Measurements from ENCODE around the gene UNC45A. TPM values are rescaled to one million over a fixed set of nuclear protein-coding genes. Genes with fewer than 3 reads are reported as not detected.

Gene UNC45A
- total and polyA plus RNA-seq, 2 of the 13 experiments (the other 11 are each of a cell fraction or from before 2014, with no cell fraction given) = 33.8 to 39.7 TPM

- TF ChIP-seq ZNF547 (CRISPR knock-in tag; IDR thresholded peaks at IDR 0.05) (no peak), STAG1 (CRISPR knock-in tag; IDR thresholded peaks at IDR 0.05) (peak; percentile 27), ATF6 (CRISPR knock-in tag; conservative IDR thresholded peaks at IDR 0.05) (no peak)
Measured at GRCh38 chr15:90893175-90894090, 41.7 kb upstream of the UNC45A start (continued).

GRCh38 chr15:90895571-90896117 lies 39.4 kb upstream of the UNC45A start:
- Histone ChIP-seq H3K4me3 (replicated peaks in 1 of 3; ENCODE audit: insufficient read depth in 1 of 3, low read depth in 2 of 3, low read length in 3 of 3) (no peak overlapping the region), H3K79me2 (ENCODE audit: insufficient read depth, low read length) (no peaks in the 10 kb centered on the region), H3K9me3 (ENCODE audit: low read length) (no peaks in the 10 kb centered on the region), H2AFZ (ENCODE audit: low read length) (no peak overlapping the region), H4K20me1 (ENCODE audit: insufficient read depth, low read length) (no peaks in the 10 kb centered on the region), H3K4me1 (ENCODE audit: insufficient read depth, low read length) (no peaks in the 10 kb centered on the region), H3K27ac (ENCODE audit: extremely low read length, insufficient read depth, low read length) (no peak overlapping the region), H3K9ac (ENCODE audit: insufficient read depth, low read depth, low read length) (no peak overlapping the region), H3K36me3 (replicated peaks in 1 of 2; ENCODE audit: control insufficient read depth in 1 of 2, insufficient read depth in 2 of 2, low read length in 2 of 2) (no peaks in the 10 kb centered on the region), H3K4me2 (ENCODE audit: low read depth, low read length) (no peak overlapping the region), H3K27me3 (ENCODE audit: control insufficient read depth in 1 of 2, insufficient read depth in 2 of 2, low read length in 2 of 2) (no peaks in the 10 kb centered on the region; a peak in 2 of 5 replicates)
- intact Hi-C loops (cut with micrococcal nuclease; ENCODE audit: unreplicated experiment) = no loop called here
- POLR2A ChIA-PET = no interaction called here
- no peak for DNase-seq (ENCODE audit: low spot score)
- FAIRE-seq = no peak
- WGBS (ENCODE audit: low lambda C conversion rate) = 87% methylated on average over 6 of the region's 10 CpGs
- in situ Hi-C loops (cut with HindIII; ENCODE audit: extremely low pct_ligation_motif_present, low pct_unique_long_range_greater_than_20kb) = no loop called here
- BruUV-seq (replicated peaks) = no TSS peak
- ATAC-seq = no peak
- CTCF ChIA-PET (ENCODE audit: low intra/inter-chr PET ratio, low total read pairs) = no interaction called here
- TF ChIP-seq ZNF510 (CRISPR knock-in tag; IDR thresholded peaks at IDR 0.05; ENCODE audit: low read depth) (no peak), ZMAT5 (CRISPR knock-in tag; IDR thresholded peaks at IDR 0.05; ENCODE audit: borderline replicate concordance, low read depth) (no peak), JUNB (CRISPR knock-in tag; IDR thresholded peaks at IDR 0.05; ENCODE audit: borderline replicate concordance) (no peak), YY1 (IDR thresholded peaks at IDR 0.05; ENCODE audit: insufficient read depth, insufficient replicate concordance, low read depth, low read length) (no peak), ZNF274 (CRISPR knock-in tag; IDR thresholded peaks at IDR 0.05) (no peak), ZNF329 (CRISPR knock-in tag; IDR thresholded peaks at IDR 0.05; ENCODE audit: low read depth) (no peak), DBP (CRISPR knock-in tag; IDR thresholded peaks at IDR 0.05; ENCODE audit: not compliant biosample characterization) (no peak), MLX (CRISPR knock-in tag; IDR thresholded peaks at IDR 0.05) (no peak), ZNF282 (IDR thresholded peaks at IDR 0.05; ENCODE audit: partially characterized antibody) (no peak), ZNF343 (CRISPR knock-in tag; IDR thresholded peaks at IDR 0.05) (no peak), GLI4 (CRISPR knock-in tag; IDR thresholded peaks at IDR 0.05; ENCODE audit: borderline replicate concordance) (no peak), AGO1 (IDR thresholded peaks at IDR 0.05; ENCODE audit: low read depth, low read length, poor library complexity, severe bottlenecking) (no peak)

Measured in HepG2 (cell line).